ENCODE measurements around the gene TRIM47. TPM values are rescaled to one million over a fixed set of nuclear protein-coding genes. Genes with fewer than 3 reads are reported as not detected.
A peak's percentile ranks its signal among the peaks of the same experiment; 100 is the strongest.

Gene TRIM47
- total RNA-seq, 4 donors from 2014 or later: 47.4 to 79.0 (median 57.0) TPM

- no peak for DNase-seq (ENCODE audit: low spot score in 2 of 2)
- Histone ChIP-seq H3K9me3 (no peaks in the 10 kb centered on the region), H3K4me3 (peak overlapping the region in 3 of 4 donors; percentile 60 to 73 (median 68)), H3K4me1 (peaks cover 9 to 69% (median 61%) of the 10 kb centered on the region in 4 donors), H3K27ac (peak overlapping the region; percentile 86 to 99 (median 92)), H3K36me3 (peaks cover 0 to 24% (median 0%) of the 10 kb centered on the region in 3 donors), H3K27me3 (no peaks in the 10 kb centered on the region)
- no peak for TF ChIP-seq POLR2A (IDR thresholded peaks at IDR 0.05)
- TF ChIP-seq EP300 (IDR thresholded peaks at IDR 0.05): peak in 1 of 2 donors; percentile 60
- TF ChIP-seq CTCF (IDR thresholded peaks at IDR 0.05): no peak
- WGBS, 2 donors: 12 to 31% methylated on average over 3 of the region's 5 CpGs
Observed at GRCh38 chr17:75875940-75876189, 2.5 kb downstream of the TRIM47 start.

GRCh38 chr17:75875182-75875939 lies 3.0 kb downstream of the TRIM47 start:
- no peak for TF ChIP-seq POLR2A (IDR thresholded peaks at IDR 0.05)
- TF ChIP-seq EP300 (IDR thresholded peaks at IDR 0.05): peak in 1 of 2 donors; percentile 44
- TF ChIP-seq CTCF (IDR thresholded peaks at IDR 0.05): no peak
- Histone ChIP-seq H3K4me1 (peaks cover 9 to 74% (median 65%) of the 10 kb centered on the region in 4 donors), H3K36me3 (peaks cover 0 to 24% (median 0%) of the 10 kb centered on the region in 3 donors), H3K4me3 (peak overlapping the region in 3 of 4 donors; percentile 60 to 73 (median 68)), H3K27ac (peak overlapping the region; percentile 86 to 99 (median 92)), H3K27me3 (no peaks in the 10 kb centered on the region), H3K9me3 (no peaks in the 10 kb centered on the region)
- no peak for DNase-seq (ENCODE audit: low spot score in 2 of 2)
- 59 to 68% methylated on average over 10 to 12 of the region's 18 CpGs for WGBS, 2 donors

GRCh38 chr17:75874323-75875181 lies 3.8 kb downstream of the TRIM47 start:
- no peak overlapping the region for H3K4me3 ChIP-seq
- WGBS, 2 donors: 75 to 82% methylated on average over 29 to 37 of the region's 38 CpGs

GRCh38 chr17:75873587-75874322 lies 4.6 kb downstream of the TRIM47 start:
- H3K9me3 ChIP-seq: no peaks in the 10 kb centered on the region
- no peak overlapping the region for H3K4me3 ChIP-seq
- WGBS, 2 donors: 62% methylated on average over 11 of the region's 11 CpGs
- peak in 1 of 2 donors; percentile 43 for DNase-seq (ENCODE audit: low spot score in 2 of 2)
- peaks cover 9 to 85% (median 74%) of the 10 kb centered on the region in 4 donors for H3K4me1 ChIP-seq
- H3K27ac ChIP-seq: peak overlapping the region; percentile 75 to 99 (median 91)
- H3K27me3 ChIP-seq: no peaks in the 10 kb centered on the region
- TF ChIP-seq POLR2A (IDR thresholded peaks at IDR 0.05) (no peak), CTCF (IDR thresholded peaks at IDR 0.05) (no peak), EP300 (IDR thresholded peaks at IDR 0.05) (no peak)
- H3K36me3 ChIP-seq: peaks cover 0 to 24% (median 0%) of the 10 kb centered on the region in 3 donors

More at GRCh38 chr17:75874323-75875181, 3.8 kb downstream of the TRIM47 start:
- TF ChIP-seq EP300 (IDR thresholded peaks at IDR 0.05) (no peak), POLR2A (IDR thresholded peaks at IDR 0.05) (no peak), CTCF (IDR thresholded peaks at IDR 0.05) (no peak)
- Histone ChIP-seq H3K27me3 (no peaks in the 10 kb centered on the region), H3K36me3 (peaks cover 0 to 24% (median 0%) of the 10 kb centered on the region in 3 donors), H3K9me3 (no peaks in the 10 kb centered on the region), H3K27ac (peak overlapping the region; percentile 86 to 99 (median 92)), H3K4me1 (peaks cover 9 to 82% (median 71%) of the 10 kb centered on the region in 4 donors)
- DNase-seq (ENCODE audit: low spot score in 2 of 2): no peak

Measured in tibial nerve (tissue), 4 donors.